Measurements from ENCODE around the gene FAM89B.

FAM89B gene

DNA sequence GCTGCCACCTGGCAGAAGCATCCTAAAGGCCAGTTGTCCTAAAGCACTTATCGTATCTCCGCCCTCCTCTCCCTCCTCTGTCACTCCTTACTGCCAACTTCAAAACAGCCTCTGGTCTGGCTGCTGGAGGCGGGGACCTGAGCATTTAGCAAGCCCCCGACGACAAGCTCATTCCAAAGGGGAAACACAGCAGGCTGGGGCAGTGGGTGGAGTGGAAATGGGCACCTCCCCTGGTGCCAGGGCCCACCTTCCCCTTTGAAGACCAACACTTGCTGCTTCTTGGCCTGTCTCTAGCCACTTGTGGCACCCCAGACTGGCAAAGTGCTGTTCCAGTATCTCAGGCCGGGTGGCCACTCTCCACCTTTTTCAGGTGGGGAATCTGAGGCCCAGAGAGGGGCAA lies 38.1 kb downstream of the FAM89B start:
- no peak for DNase-seq (ENCODE audit: low spot score)

DNA sequence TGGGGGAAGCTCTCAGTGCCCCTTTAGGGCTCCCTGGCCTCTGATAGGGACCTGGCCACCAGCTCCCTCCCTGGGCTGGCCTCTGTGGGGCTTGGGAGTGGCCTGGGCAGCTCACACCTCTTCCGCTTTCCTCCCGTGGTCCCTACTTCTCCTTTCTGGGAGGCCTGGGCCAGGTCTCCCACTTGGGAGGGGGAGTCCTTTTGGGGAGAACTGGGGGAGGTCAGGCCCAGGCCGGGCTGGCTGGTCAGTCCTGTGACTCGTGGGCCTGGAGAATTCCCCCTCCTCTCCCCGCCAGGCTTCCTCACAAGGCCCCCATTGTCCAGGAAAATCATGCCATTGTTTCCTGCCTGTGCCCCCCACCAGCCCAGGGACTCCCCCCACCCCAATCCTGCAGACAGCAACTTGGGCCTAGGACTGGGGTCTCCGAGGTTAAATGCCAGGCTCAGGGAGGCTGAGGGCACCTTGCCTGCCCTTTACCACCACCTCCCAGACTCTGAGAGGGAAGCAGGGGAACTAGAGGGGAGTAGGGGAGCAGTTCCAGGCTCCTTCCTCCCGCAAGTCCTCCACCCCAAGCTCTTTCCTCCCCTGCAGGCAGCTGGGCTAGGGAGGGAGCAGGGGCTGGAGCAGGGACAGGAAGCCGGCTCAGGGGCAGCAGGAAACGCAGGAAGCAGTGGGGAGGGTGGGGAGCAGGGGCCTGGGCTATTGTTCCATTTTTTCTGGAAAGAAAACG lies 38.9 kb downstream of the FAM89B start:
- DNase-seq (ENCODE audit: low spot score) = peak; percentile 96

DNA sequence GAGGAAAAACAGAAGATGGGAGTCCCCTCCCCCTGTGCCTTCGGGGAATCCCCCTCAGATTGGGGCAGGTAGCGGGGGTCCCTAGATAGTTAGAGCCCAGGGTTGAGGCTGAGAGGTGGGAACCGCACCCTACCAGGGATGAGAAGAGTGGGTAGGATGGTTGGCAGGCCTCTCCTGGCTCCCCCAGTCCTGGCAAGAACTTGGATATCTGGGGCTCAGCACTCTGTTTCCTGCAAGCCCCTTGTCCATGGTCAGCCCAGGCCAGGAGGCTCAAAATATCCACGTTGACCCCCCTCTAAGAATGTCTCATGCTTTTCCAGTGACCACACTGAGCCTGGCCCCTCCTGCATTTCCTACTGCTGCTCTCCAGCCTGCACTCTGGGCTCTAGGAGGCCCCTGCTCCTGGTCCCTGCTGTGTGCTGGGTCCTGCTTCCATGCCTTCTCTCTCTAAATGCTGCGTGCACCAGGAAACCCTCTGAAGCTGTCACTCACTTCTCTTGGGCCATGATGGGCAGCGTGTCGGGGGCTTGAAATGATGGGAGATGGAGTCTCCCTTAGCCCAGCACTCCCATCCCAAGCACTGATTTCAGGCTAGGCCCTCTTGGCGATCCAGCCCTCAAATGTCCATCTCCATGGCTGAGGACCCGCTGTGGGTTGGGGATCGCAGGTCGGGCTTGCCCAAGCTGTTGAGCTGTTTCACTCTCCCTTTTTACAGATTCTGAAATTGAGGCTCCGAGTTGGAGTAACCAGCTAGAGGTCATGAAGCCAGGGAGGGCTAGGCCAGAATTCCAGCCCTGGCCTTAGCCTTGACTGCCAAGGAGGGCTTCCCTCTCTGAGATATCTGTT lies 39.6 kb downstream of the FAM89B start:
- peak; percentile 55 for DNase-seq (ENCODE audit: low spot score)

DNA sequence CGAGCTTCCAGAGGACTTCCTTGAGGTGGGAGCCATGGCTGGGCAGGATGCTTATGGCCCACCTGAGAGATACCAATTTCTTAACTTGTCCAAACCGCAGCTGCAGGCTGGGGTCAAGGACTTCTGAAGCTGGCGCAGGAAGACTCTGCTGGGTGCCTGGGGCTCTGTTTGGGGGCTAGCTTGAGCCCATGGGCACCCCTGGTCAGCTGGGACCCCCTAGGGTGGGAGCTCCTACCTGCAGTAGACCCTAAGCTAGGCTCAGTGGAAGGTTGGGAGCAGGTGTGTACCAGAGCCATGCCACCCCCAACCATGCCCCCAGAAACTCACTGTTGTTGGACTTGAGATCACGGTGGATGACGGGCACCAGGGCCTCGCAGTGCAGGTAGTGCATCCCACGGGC lies 40.4 kb downstream of the FAM89B start:
- DNase-seq (ENCODE audit: low spot score) = no peak

DNA sequence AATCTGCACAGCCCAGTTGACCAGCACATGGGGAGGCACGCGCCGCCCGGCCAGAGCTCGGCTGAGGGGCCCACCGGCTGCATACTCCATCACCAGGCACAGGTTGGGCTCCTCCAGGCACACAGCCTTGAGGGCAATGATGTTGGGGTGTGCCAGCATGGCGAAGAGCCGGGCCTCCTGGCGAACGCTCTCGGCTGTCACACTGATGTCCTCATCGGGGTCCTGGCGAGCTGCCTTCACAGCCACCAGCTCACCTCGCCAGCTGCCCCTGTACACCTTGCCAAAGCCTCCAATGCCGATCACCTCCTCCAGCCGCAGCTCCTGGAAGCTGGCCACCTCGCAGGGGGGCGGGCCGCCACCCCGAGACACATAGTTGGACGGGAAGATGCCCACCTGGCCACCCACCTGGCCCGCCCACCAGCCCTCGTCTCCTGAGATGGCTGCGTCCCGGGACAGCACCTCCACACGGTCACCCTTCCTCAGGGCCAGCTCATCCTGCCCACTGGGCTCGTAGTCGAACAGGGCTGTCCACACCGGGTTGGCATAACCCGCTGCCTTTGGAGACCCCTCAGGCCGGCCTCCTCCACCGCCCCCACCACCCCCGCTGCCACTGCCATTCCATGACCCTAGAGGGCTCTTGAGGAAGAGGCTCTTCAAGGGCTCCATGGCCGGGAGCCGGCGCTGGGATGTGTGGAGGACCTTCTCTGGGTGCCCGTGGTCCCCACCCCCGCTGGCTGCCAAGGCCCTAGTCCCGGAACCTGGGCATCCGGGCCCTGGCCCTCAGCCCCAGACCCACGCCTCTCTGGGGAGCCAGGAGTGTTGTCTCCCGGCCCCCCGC lies 41.0 kb downstream of the FAM89B start:
- DNase-seq (ENCODE audit: low spot score) = peak; percentile 24

DNA sequence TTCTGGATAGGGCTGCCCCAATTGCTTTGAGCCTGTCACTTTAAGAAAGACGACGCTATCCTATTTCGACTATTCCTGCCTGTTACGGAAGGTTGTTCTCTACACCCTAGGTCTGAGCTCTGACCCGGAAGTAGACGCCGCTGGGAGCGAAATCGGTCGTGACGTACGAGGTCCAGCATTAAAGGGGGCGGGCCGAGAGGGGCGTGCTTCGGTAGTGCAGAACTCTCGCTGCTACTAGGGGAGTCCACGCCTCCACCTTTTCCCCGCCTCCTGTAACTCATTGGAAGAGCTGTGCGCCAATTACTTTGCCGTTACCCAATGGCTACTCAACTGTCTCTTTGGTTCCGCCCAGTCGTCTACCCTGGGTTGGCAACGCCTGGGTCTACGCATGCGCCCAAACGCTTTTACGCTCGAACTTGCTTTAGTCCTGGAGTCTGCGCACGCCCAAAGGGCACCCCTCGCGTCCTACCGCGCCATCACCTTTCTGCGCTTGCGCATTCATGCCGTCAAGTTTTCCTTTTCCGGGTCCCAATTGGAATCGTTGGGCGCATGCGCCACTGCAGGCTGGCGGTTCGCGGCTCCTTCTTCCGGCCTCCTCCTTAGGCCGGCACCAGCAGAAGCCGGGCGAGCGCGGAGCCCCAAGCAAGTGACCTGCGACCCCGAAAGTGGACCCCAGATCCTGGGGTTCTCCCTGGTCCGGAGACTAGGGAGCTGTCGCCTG lies 43.1 kb downstream of the FAM89B start, which contains the start of gene PCNX3:
Gene PCNX3, plus strand, starts transcription at position 548 of the 721 bp plus-strand sequence. CDS start 536 bp downstream, outside the sequence.
- peak; percentile 100 for DNase-seq (ENCODE audit: low spot score)

DNA sequence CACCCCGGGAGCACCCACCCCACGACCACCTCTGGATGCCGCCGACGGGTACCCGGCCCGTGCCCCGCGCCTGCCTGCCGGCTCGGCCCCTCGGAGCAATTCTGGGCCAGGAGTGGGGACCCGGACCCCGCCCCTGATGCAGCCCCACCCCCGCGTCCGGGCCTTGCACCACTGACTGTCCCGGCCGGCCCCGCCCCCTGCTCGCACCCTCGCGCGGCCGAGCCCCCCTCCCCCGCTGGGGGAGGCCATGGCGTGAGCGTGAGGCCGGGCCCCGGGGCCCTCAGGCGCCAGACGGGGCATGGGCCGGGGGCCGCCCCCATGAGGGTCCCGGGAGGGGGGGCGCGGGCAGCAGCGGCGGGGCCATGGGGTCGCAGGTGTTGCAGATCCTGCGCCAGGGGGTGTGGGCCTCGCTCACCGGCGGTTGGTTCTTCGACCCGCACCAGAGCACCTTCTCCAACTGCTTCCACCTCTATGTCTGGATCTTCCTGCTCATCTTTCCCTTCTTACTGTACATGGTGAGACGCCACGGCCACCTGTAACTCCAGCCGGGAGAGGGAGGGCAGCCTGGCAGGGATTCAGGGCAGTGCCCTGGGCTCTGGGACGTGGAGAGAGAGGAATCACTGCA lies 43.7 kb downstream of the FAM89B start:
- no peak for DNase-seq (ENCODE audit: low spot score)

DNA sequence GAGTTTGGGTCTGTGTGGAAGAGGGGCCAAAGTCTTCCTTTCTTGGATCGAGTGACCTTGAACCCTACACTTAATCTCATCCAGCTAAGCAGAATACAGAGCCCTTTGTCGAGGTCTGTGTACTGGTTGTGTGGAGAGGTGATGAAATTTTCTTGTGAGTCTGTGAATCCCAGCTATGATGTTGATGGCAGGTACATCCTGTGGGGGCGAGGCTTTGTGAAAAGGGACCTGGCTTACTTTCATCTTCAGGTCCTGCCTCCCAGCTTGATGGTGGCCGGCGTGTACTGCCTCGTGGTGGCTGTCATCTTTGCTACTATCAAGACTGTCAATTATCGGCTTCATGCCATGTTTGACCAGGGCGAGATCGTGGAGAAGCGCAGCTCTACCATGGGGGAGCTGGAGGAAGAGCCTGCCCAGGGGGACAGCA lies 44.2 kb downstream of the FAM89B start:
- DNase-seq (ENCODE audit: low spot score) = no peak

DNA sequence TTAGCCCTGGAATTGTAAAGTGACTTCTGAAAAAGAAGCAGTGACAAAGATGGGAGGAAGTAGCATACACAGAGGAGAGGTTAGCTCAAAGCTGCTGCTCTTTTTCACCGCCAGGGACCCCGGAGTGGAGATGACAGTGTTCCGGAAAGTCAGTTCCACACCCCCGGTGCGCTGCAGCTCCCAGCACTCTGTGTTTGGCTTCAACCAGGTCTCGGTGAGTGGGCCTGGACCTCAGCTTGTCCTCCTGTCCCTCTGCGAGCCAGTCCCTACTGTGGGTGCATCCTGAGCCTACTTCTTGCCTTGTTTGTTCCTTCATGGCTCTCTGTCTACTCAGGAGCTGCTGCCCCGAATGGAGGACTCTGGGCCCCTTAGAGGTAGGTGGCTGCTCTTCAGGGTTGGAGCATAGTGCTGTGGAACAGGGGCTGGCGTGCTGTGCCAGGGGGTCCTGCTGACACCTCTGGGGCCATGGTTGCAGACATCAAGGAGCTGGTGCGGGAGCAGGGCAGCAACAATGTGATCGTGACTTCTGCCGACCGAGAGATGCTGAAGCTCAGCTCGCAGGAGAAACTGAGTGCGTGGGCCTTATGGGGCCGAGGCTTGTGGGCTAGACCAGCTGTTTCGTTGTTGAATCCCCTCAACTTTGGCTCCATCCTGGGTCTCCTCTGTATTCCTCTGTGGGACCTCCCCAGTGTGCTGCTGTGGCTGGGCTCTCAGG lies 45.0 kb downstream of the FAM89B start:
- no peak for DNase-seq (ENCODE audit: low spot score)

DNA sequence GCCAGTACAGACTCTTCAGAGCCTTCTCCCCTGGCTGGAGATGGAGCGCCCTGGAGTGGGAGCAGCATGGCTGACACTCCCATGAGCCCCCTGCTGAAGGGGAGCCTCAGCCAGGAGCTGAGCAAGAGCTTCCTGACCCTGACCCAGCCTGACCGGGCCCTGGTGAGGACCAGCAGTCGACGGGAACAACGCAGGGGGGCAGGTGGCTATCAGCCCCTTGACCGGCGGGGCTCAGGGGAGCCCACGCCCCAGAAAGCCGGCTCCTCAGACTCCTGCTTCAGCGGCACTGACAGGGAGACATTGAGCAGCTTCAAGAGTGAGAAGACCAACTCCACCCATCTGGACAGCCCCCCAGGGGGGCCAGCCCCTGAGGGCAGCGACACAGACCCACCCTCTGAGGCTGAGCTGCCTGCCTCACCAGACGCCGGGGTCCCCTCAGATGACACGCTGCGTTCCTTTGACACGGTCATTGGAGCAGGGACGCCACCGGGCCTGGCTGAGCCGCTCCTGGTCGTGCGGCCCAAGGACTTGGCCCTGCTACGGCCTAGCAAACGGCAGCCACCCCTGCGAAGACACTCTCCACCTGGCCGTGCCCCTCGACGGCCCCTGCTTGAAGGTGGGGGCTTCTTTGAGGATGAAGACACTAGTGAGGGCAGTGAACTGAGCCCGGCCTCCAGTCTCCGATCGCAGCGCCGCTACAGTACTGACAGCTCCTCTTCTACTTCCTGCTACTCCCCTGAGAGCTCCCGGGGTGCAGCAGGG lies 45.8 kb downstream of the FAM89B start:
- DNase-seq (ENCODE audit: low spot score) = no peak

DNA sequence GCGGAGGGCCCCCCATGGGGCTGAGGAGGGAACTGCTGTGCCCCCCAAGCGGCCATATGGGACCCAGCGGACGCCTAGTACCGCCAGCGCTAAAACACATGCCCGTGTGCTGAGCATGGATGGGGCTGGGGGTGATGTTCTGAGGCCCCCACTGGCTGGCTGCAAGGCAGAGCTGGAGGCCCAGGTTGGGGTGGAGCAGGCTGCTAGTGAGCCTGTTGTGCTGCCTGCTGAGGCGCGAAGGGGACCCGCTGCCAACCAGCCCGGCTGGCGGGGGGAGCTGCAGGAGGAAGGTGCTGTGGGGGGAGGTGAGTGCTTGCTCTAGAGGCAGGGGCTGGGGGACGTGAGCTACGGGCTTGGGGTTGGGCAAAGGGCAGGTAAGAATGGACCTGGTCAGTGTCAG lies 46.4 kb downstream of the FAM89B start:
- no peak for DNase-seq (ENCODE audit: low spot score)

DNA sequence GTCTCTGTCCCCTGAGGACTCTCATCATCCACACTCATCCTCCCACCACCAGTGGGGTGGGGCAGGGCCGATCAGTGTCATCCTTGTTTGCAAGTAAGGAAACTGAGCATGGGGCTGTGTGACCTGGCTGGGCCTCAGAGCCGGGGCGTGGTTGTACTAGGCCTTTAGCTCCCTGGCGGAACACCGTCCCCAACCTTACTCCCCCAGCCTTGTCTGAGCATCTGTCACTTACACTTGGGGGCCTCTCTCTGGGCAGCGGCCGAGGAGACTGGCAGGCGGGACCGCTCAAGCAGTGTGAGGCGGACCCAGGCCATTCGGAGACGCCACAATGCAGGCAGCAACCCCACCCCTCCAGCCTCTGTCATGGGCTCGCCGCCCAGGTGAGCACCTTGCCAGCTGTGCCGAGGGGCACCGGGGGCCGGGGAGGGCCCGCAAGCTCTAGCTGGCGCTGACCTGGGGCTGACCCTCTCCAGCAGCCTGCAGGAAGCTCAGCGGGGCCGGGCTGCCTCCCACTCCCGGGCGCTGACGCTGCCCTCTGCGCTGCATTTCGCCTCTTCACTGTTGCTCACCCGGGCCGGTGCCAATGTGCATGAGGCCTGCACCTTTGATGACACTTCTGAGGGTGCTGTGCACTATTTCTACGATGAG lies 47.1 kb downstream of the FAM89B start:
- DNase-seq (ENCODE audit: low spot score) = no peak

DNA sequence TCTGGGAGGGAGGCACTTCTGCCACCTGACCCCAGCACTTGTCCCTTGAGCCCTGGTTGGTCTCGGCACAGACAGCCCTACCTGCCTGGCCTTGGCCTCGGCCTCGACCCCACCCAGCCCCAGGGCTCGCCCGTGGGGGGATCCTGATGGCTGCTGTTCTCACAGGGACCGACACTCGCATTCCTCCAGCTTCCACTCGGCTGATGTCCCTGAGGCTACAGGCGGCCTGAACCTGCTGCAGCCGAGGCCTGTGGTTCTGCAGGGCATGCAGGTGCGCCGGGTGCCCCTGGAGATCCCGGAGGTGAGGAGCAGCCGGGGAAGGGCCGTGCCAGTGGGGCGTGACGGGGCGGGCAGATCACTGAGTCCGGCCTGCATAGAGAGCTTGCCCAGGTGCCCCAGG lies 48.3 kb downstream of the FAM89B start:
- DNase-seq (ENCODE audit: low spot score) = no peak

DNA sequence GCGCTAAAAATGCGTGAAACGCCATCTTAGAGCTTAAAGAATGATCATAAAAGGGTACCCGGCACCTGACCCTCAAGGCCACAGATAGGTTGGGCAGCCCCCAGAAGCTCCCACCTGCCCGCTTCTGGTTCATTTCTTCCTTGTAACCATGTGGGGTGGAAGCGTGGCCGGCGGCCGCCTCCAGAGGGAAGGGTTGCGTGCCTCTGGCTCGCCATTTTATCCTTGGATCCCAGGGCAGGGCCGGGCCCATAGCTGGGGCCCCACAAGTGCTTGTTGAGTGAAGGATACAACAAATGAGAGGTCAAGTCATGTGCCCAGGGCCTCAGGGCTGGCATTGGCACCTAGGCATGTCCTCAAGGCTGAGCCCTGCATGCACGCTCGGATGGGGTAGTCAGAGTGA lies 49.1 kb downstream of the FAM89B start:
- DNase-seq (ENCODE audit: low spot score) = no peak

DNA sequence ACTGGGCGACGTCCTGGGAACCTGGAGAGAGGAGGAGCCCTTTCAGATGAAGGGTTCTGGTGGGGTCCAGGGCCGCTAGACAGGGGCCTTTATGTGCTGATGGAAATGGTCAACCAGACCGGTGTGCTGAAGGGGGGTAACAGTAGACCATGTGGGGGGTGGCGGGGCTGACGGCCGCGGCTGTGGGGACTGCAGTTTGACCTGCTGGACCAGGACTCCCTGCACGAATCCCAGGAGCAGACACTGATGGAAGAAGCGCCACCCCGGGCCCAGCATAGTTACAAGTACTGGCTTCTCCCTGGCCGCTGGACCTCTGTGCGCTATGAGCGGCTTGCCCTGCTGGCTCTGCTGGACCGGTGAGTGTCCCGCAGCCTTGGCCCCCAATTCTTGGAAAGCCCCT lies 49.7 kb downstream of the FAM89B start:
- DNase-seq (ENCODE audit: low spot score) = no peak

DNA sequence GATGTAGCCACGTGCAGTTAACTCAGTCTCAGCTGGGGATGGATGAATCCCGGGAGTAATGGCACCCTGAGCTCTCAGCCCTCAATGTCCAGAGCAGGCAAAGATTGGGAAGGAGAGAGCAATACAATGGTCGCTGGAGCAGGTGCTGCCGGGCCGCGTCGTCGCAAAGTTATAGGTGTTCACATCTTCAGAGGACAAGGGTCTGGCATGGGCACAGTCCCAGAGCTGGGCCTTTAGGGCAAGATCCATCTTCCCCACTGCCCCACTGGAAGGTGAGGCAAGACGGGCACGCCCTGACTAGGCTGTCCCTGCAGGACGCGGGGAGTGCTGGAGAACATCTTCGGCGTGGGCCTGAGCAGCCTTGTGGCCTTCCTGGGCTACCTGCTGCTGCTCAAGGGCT lies 50.8 kb downstream of the FAM89B start:
- no peak for DNase-seq (ENCODE audit: low spot score)
